GM19455 (cell line): ENCODE results near the gene GAGE12D.
"Not testable (repeated sequence)": the region's sequence is repeated elsewhere in the genome, so short reads cannot be mapped to it uniquely, and the experiment has no call there.

Experiments
- ATAC-seq: cut with Tn5 transposase; IDR thresholded peaks from one replicate; pipeline ENCODE4 v1.9.1; 2021; ENCODE audit not compliant: unreplicated experiment

GAGE12D gene, protein sequence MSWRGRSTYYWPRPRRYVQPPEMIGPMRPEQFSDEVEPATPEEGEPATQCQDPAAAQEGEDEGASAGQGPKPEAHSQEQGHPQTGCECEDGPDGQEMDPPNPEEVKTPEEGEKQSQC

GRCh38 chrX:49541433-49541832 is at the start of gene GAGE12D:
GAGE12D (plus strand) TSS chrX:49541733; CDS start chrX:49542888, 1,155 bp downstream.
- not testable (repeated sequence) for ATAC-seq

DNA sequence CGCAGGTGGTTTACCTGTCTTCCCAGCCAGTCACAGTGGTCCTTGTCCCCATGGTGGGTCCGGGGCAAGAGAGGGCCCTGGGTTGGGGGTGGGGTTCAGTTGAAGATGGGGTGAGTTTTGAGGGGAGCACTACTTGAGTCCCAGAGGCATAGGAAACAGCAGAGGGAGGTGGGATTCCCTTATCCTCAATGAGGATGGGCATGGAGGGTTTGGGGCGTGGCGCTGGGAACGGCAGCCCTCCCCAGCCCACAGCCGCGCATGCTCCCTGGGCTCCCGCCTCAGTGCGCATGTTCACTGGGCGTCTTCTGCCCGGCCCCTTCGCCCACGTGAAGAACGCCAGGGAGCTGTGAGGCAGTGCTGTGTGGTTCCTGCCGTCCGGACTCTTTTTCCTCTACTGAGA is 9.7 kb upstream of the GAGE12D start, which contains the start of gene GAGE12C:
GAGE12C (plus strand) TSS at position 301 of the 400 bp plus-strand sequence. CDS start 1,155 bp downstream, outside the sequence.
- not testable (repeated sequence) for ATAC-seq

GRCh38 chrX:49550989-49551388 is 9.5 kb downstream of the GAGE12D start, which contains the start of gene GAGE12E:
GAGE12E (plus strand) TSS chrX:49551289; CDS start chrX:49552444, 1,155 bp downstream.
- ATAC-seq, result not testable (repeated sequence)

GRCh38 chrX:49560542-49560941 is 19.0 kb downstream of the GAGE12D start, which contains the start of gene GAGE12F:
GAGE12F (plus strand) TSS chrX:49560842; CDS start chrX:49561997, 1,155 bp downstream.
- not testable (repeated sequence) for ATAC-seq

DNA sequence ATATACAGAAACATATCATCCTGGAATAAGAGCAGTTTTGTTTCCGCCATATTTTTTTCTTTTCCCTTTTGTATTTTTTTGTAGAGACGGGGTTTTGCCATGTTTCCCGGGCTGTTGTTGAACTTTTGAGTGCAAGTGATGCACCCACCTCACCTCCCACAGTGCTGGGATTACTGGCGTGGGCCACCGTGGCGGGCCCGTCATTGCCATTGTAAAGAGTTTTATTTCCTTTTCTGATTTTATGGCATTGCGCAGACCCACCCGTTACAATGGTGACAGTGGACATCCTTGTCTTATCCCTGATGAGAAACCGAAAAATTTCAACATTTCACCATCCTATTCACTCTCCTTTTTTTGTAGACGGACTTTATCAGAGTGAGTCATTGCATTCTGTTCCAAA is 27.2 kb downstream of the GAGE12D start:
- not testable (repeated sequence) for ATAC-seq

DNA sequence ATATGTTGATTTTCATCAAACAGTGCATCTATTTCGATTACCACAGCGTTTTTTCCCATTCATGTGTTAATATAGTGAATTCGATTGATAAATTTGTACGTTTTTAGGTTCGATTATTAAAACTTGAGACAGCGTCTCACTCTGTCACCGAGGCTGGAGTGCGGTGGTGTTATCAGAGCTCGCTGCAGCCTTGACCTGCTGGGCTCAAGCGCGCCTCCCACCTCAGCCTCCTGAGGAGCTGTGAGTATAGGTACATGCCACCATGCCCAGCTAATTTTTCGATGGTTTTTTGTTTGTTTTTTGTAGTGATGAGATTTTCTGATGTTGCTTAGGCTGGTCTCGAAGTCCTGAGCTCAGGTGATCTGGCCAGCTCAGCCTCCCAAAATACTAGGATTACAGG is 27.6 kb downstream of the GAGE12D start:
- ATAC-seq, result not testable (repeated sequence)

DNA sequence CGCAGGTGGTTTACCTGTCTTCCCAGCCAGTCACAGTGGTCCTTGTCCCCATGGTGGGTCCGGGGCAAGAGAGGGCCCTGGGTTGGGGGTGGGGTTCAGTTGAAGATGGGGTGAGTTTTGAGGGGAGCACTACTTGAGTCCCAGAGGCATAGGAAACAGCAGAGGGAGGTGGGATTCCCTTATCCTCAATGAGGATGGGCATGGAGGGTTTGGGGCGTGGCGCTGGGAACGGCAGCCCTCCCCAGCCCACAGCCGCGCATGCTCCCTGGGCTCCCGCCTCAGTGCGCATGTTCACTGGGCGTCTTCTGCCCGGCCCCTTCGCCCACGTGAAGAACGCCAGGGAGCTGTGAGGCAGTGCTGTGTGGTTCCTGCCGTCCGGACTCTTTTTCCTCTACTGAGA is 28.6 kb downstream of the GAGE12D start, which contains the start of gene GAGE12G:
GAGE12G (plus strand) TSS at position 301 of the 400 bp plus-strand sequence. CDS start 1,155 bp downstream, outside the sequence.
- ATAC-seq, result not testable (repeated sequence)

GRCh38 chrX:49579649-49580048 is 38.1 kb downstream of the GAGE12D start, which contains the start of gene GAGE12H:
GAGE12H (plus strand) TSS chrX:49579949; CDS start chrX:49581104, 1,155 bp downstream.
- ATAC-seq, result not testable (repeated sequence)

- ATAC-seq, result not testable (repeated sequence)
These were observed 47.7 kb downstream of the GAGE12D start, which contains the start of gene GAGE2A for GRCh38 chrX:49589196-49589595. GAGE2A (plus strand) TSS chrX:49589496; CDS start chrX:49590651, 1,155 bp downstream.

GRCh38 chrX:49589769-49590478 is 48.4 kb downstream of the GAGE12D start:
- ATAC-seq, result not testable (repeated sequence)

DNA sequence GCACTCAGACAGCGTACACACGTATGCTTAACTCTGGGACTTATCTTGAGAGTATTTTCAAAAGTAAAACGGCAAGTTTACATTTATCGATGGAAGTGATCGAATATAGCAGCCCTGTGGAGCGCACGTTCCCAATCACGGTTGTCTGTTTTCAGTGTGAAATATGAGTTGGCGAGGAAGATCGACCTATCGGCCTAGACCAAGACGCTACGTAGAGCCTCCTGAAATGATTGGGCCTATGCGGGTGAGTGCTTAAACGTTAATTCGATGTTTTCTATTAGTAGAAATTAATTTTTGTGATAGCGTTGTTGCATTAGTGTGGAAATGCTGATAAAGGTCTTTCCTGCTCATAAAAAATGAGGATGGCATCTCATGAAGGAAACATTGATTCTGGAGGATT is 49.0 kb downstream of the GAGE12D start:
- not testable (repeated sequence) for ATAC-seq
